Tibial artery (tissue), 4 donors: ENCODE results near the gene COX4I1.
"Not testable (repeated sequence)": the region's sequence is repeated elsewhere in the genome, so short reads cannot be mapped to it uniquely, and the experiment has no call there.

Experiments
- DNase-seq, 2 donors: peaks; one replicate each; pipeline ENCODE4 v3.0.0-alpha.2; 2019
- H3K27ac ChIP-seq, 2 donors: fragments of 200-600 bp; sonication (generic) in 1 of 2; 1 replicate in 1 of 2; 2 replicates in 1 of 2; pipeline ENCODE4 v1.5.1; 2018 to 2019; ENCODE audit warnings: mild to moderate bottlenecking in 1 of 2
- H3K27me3 ChIP-seq, 2 donors: fragments of 200-600 bp; sonication (generic) in 1 of 2; one replicate each; pipeline versions ENCODE4 v1.5.1 to v1.6.0; 2016 to 2019
- H3K36me3 ChIP-seq, 3 donors: fragments of 200-600 bp; sonication (generic) in 2 of 3; one replicate each; pipeline ENCODE4 v1.5.1; 2016 to 2019; ENCODE audit warnings: mild to moderate bottlenecking in 2 of 3
- H3K4me1 ChIP-seq, 4 donors: fragments of 200-600 bp; sonication (generic) in 2 of 4; 1 replicate in 3 of 4; 2 replicates in 1 of 4; pipeline ENCODE4 v1.5.1; 2016 to 2019
- H3K4me3 ChIP-seq, 2 donors: fragments of 200-600 bp; sonication (generic) in 1 of 2; 1 replicate in 1 of 2; 2 replicates in 1 of 2; pipeline ENCODE4 v1.5.1; 2018 to 2019; ENCODE audit warnings: mild to moderate bottlenecking in 2 of 2
- H3K9me3 ChIP-seq, 3 donors: fragments of 200-600 bp; sonication (generic) in 1 of 3; one replicate each; pipeline ENCODE4 v1.5.1; 2016 to 2019
- CTCF ChIP-seq, 2 experiments: fragments of 200-600 bp in 1 of 2; fragments of 450-650 bp in 1 of 2; IDR thresholded peaks; one replicate each; pipeline ENCODE4 v1.5.1; 2017 to 2019; ENCODE audit warnings: antibody characterized with exemption in 2 of 2, mild to moderate bottlenecking in 1 of 2, moderate library complexity in 1 of 2
- intact Hi-C: fragments of 100-400 bp; cut with DNase I; formaldehyde crosslinking; loops from one replicate; pipeline ENCODE4 v1.15.0; 2023; ENCODE audit warnings: low total_unique reads

The COX4I1 gene

DNA sequence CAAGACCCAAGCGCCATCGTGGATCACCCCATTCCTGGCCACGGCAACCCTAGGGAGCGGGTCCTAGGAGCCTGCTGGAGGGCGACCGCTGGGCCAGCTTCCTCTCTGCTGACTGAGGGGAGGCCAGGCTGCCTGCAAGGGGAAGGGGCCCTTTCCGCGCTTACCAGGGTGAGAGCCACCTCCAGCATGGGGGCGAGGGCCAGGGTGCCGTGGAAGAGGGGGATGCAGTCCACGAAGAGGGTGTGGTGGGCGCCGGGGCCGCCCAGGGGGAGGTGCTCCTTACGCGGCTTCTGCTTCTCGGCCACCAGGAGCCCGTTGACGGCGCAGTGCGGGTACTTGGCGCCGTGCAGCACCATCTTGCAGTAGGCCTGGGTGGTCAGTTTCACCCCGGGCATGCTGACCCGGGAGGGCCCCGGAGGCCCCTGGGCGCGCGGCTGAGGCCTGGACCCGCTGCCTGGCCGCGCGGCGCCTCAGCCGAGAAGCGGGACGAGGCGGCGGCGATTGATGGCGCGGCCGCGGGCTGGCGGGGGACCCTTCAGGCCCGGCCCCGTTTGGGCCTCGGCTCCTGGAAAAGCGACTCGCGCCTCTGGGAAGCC lies 496 bp upstream of the COX4I1 start:
- peaks cover 0 to 34% (median 22%) of the 10 kb centered on the region in 4 donors for H3K4me1 ChIP-seq
- no peaks in the 10 kb centered on the region for H3K27me3 ChIP-seq
- no peaks in the 10 kb centered on the region for H3K9me3 ChIP-seq
- DNase-seq, result no peak
- TF ChIP-seq CTCF (IDR thresholded peaks at IDR 0.05), result no peak
- peaks cover 21 to 51% (median 36%) of the 10 kb centered on the region in 3 donors for H3K36me3 ChIP-seq
- peak overlapping the region; percentile 89 to 93 for H3K4me3 ChIP-seq
- intact Hi-C loops, result no loop called here
- H3K27ac ChIP-seq, result peak overlapping the region; percentile 79 to 86

GRCh38 chr16:85800321-85800669 lies 800 bp downstream of the COX4I1 start:
- no peaks in the 10 kb centered on the region for H3K27me3 ChIP-seq
- H3K27ac ChIP-seq, result peak overlapping the region; percentile 79 to 86
- intact Hi-C loops, result no loop called here
- H3K36me3 ChIP-seq, result peaks cover 29 to 54% (median 39%) of the 10 kb centered on the region in 3 donors
- H3K9me3 ChIP-seq, result no peaks in the 10 kb centered on the region
- no peak for DNase-seq
- peaks cover 0 to 34% (median 22%) of the 10 kb centered on the region in 4 donors for H3K4me1 ChIP-seq
- H3K4me3 ChIP-seq, result peak overlapping the region; percentile 89 to 93
- TF ChIP-seq CTCF (IDR thresholded peaks at IDR 0.05), result no peak

DNA sequence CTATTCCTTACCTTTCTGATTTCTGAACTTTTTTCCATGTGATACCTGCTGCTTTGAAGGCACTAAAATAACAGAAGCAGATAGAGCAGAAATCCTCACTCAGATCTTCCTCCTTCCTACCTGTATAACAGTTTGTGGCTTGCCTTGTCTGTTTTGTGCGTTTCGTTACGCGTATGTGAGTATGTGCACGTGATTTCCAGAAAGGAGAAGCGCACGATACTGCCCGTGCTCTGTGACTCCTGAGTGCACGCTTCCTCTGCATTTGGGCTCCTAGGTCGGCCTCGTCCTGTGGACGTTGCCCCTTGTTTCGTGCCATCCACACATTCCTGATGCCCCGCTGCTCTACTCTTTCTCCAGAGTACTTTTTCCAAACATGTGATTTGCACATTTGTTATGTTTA lies 4.1 kb downstream of the COX4I1 start:
- no peak overlapping the region for H3K27ac ChIP-seq
- intact Hi-C loops, result no loop called here
- H3K4me3 ChIP-seq, result no peak overlapping the region
- peaks cover 45 to 62% (median 56%) of the 10 kb centered on the region in 3 donors for H3K36me3 ChIP-seq
- H3K27me3 ChIP-seq, result no peaks in the 10 kb centered on the region
- DNase-seq, result no peak
- H3K9me3 ChIP-seq, result no peaks in the 10 kb centered on the region
- no peak for TF ChIP-seq CTCF (IDR thresholded peaks at IDR 0.05)
- H3K4me1 ChIP-seq, result peaks cover 0 to 17% (median 12%) of the 10 kb centered on the region in 4 donors

DNA sequence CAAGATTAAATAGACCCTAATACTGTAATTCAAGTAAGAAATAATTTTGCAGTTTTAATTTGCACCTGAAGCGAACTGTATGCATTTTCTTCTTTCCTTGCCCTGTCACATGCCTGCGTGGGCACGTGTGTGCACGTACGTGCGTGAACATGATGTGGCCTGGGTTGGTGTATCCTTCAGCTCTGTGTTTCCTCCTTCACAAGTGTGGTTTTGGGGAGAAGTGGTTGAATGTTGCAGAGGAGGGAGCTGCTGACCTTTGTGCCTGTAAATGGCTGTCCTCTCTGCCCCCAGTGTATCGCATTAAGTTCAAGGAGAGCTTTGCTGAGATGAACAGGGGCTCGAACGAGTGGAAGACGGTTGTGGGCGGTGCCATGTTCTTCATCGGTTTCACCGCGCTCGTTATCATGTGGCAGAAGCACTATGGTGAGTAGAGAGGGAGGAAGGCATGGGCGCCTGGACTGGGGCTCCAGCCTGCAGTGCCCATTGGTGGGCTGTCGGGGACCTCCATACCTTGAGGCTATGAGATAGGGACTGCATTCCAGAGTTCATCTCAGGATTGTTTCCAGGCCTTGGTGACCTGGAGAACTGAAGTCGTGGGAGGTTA lies 6.0 kb downstream of the COX4I1 start:
- H3K4me1 ChIP-seq, result peaks cover 0 to 7% (median 5%) of the 10 kb centered on the region in 4 donors
- H3K36me3 ChIP-seq, result peaks cover 45 to 62% (median 56%) of the 10 kb centered on the region in 3 donors

DNA sequence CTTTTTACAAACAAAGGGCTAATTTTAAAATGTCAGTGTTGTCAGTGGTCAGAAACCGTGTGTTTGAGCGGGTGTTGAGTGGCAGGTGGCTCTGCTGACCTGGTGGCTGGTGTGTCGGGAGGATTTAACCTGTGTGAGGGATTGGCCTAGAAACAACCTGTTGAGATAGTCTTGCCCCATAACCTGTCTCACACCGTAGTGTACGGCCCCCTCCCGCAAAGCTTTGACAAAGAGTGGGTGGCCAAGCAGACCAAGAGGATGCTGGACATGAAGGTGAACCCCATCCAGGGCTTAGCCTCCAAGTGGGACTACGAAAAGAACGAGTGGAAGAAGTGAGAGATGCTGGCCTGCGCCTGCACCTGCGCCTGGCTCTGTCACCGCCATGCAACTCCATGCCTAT lies 7.0 kb downstream of the COX4I1 start:
- TF ChIP-seq CTCF (IDR thresholded peaks at IDR 0.05), result no peak
- peaks cover 43 to 58% (median 54%) of the 10 kb centered on the region in 3 donors for H3K36me3 ChIP-seq
- no peaks in the 10 kb centered on the region for H3K4me1 ChIP-seq
- H3K27me3 ChIP-seq, result peaks cover 0 to 5% of the 10 kb centered on the region in 2 donors
- intact Hi-C loops, result no loop called here
- no peak for DNase-seq
- no peaks in the 10 kb centered on the region for H3K9me3 ChIP-seq
- H3K27ac ChIP-seq, result no peak overlapping the region
- H3K4me3 ChIP-seq, result no peak overlapping the region

More for the DNA sequence above, 6.0 kb downstream of the COX4I1 start:
- no peak overlapping the region for H3K27ac ChIP-seq
- H3K9me3 ChIP-seq, result no peaks in the 10 kb centered on the region
- TF ChIP-seq CTCF (IDR thresholded peaks at IDR 0.05), result no peak
- no peak for DNase-seq
- H3K4me3 ChIP-seq, result no peak overlapping the region
- intact Hi-C loops, result no loop called here
- H3K27me3 ChIP-seq, result peaks cover 0 to 3% of the 10 kb centered on the region in 2 donors

- H3K27ac ChIP-seq, H3K4me3 ChIP-seq, H3K4me1 ChIP-seq, H3K9me3 ChIP-seq, DNase-seq, intact Hi-C loops: not testable (repeated sequence)
- Histone ChIP-seq H3K27me3 (peaks cover 0 to 11% of the 10 kb centered on the region in 2 donors), H3K36me3 (peaks cover 36 to 50% (median 46%) of the 10 kb centered on the region in 3 donors)
Observed at GRCh38 chr16:85807340-85807739, 7.8 kb downstream of the COX4I1 start.

DNA sequence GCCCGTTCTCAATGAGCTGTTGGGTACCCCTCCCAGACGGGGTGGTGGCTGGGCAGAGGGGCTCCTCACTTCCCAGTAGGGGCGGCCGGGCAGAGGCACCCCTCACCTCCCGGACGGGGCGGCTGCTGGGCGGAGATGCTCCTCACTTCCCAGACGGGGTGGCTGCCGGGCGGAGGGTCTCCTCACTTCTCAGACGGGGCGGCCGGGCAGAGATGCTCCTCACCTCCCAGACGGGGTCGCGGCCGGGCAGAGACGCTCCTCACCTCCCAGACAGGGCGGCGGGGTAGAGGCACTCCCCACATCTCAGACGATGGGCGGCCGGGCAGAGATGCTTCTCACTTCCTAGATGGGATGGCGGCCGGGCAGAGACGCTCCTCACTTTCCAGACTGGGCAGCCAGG lies 8.6 kb downstream of the COX4I1 start:
- H3K36me3 ChIP-seq, result peaks cover 31 to 44% (median 38%) of the 10 kb centered on the region in 3 donors
- H3K27me3 ChIP-seq, result peaks cover 0 to 18% of the 10 kb centered on the region in 2 donors
- intact Hi-C loops, H3K9me3 ChIP-seq, H3K4me3 ChIP-seq, H3K4me1 ChIP-seq, H3K27ac ChIP-seq: not testable (repeated sequence)
- peak in 1 of 2 donors; percentile 52 for DNase-seq
